ENCODE results near the gene USP20.

The USP20 gene

GRCh38 chr9:129857207-129857606 lies 21.9 kb downstream of the USP20 start:
- no peak for DNase-seq

GRCh38 chr9:129858167-129858962 lies 23.1 kb downstream of the USP20 start:
- no peak for DNase-seq

- peak; percentile 45 for DNase-seq
Observed at GRCh38 chr9:129860653-129861446, 25.6 kb downstream of the USP20 start.

GRCh38 chr9:129861447-129861827 lies 26.2 kb downstream of the USP20 start:
- no peak for DNase-seq

GRCh38 chr9:129863059-129863690 lies 27.9 kb downstream of the USP20 start:
- peak; percentile 65 for DNase-seq

- no peak for DNase-seq
Observed at GRCh38 chr9:129864991-129865647, 29.9 kb downstream of the USP20 start.

- no peak for DNase-seq
Observed at GRCh38 chr9:129865668-129866320, 30.5 kb downstream of the USP20 start.

GRCh38 chr9:129866394-129867135 lies 31.3 kb downstream of the USP20 start:
- DNase-seq, result peak; percentile 21

- no peak for DNase-seq
Observed at GRCh38 chr9:129867136-129868022, 32.1 kb downstream of the USP20 start.

GRCh38 chr9:129868023-129868871 lies 33.0 kb downstream of the USP20 start:
- DNase-seq, result no peak

- DNase-seq, result peak; percentile 87
Observed at GRCh38 chr9:129868872-129869486, 33.7 kb downstream of the USP20 start.

GRCh38 chr9:129869585-129870501 lies 34.6 kb downstream of the USP20 start:
- no peak for DNase-seq

- no peak for DNase-seq
Observed at GRCh38 chr9:129871046-129871445, 35.8 kb downstream of the USP20 start.

GRCh38 chr9:129873563-129874190 lies 38.4 kb downstream of the USP20 start:
- no peak for DNase-seq

GRCh38 chr9:129874261-129875101 lies 39.2 kb downstream of the USP20 start:
- DNase-seq, result no peak

GRCh38 chr9:129875181-129875611 lies 39.9 kb downstream of the USP20 start:
- DNase-seq, result no peak

All from stimulated activated naive CD4-positive, alpha-beta T cell treated with Interleukin-2 at 50 U/mL for 16 hours (primary cell).